ENCODE results near the gene KRT36.

KRT36 gene

GRCh38 chr17:41492351-41492750, 2.6 kb upstream of the KRT36 start:
- Histone ChIP-seq H3K9me3 (ENCODE audit: low read length) (no peaks in the 10 kb centered on the region), H3F3A (ENCODE audit: insufficient read depth, low read length) (no peaks in the 10 kb centered on the region), H4K20me1 (ENCODE audit: insufficient read depth, low read length) (no peaks in the 10 kb centered on the region), H3K27ac (ENCODE audit: low read depth, low read length, poor library complexity, severe bottlenecking) (no peak overlapping the region), H3K9ac (ENCODE audit: low read length) (no peak overlapping the region), H3K4me1 (ENCODE audit: insufficient read depth, low read length, severe bottlenecking) (no peaks in the 10 kb centered on the region), H3K27me3 (ENCODE audit: insufficient read depth, low read length) (peaks cover 9% of the 10 kb centered on the region; the same call in 1 of the 2 replicates), H3K9me2 (ENCODE audit: low read depth, low read length) (no peaks in the 10 kb centered on the region), H3K4me2 (ENCODE audit: low read length) (no peak overlapping the region), H3K79me2 (ENCODE audit: insufficient read depth, low read length) (no peaks in the 10 kb centered on the region), H3K4me3 (ENCODE audit: low read depth, low read length, poor library complexity, severe bottlenecking) (no peak overlapping the region), H3K36me3 (ENCODE audit: insufficient read depth, low read length) (no peaks in the 10 kb centered on the region), H2AFZ (ENCODE audit: low read length) (no peak overlapping the region)
- TF ChIP-seq CTCF (IDR thresholded peaks at IDR 0.05; ENCODE audit: low read length) (no peak), EZH2 (IDR thresholded peaks at IDR 0.05; ENCODE audit: borderline replicate concordance, low read length) (no peak)

GRCh38 chr17:41491476-41491875, 1.8 kb upstream of the KRT36 start:
- Histone ChIP-seq H3K27me3 (ENCODE audit: insufficient read depth, low read length) (peaks cover 9% of the 10 kb centered on the region; the same call in 1 of the 2 replicates), H3K9me2 (ENCODE audit: low read depth, low read length) (no peaks in the 10 kb centered on the region), H4K20me1 (ENCODE audit: insufficient read depth, low read length) (no peaks in the 10 kb centered on the region), H3K79me2 (ENCODE audit: insufficient read depth, low read length) (no peaks in the 10 kb centered on the region), H3K36me3 (ENCODE audit: insufficient read depth, low read length) (no peaks in the 10 kb centered on the region), H2AFZ (ENCODE audit: low read length) (no peak overlapping the region), H3F3A (ENCODE audit: insufficient read depth, low read length) (no peaks in the 10 kb centered on the region), H3K4me1 (ENCODE audit: insufficient read depth, low read length, severe bottlenecking) (no peaks in the 10 kb centered on the region), H3K27ac (ENCODE audit: low read depth, low read length, poor library complexity, severe bottlenecking) (no peak overlapping the region), H3K4me2 (ENCODE audit: low read length) (no peak overlapping the region), H3K4me3 (ENCODE audit: low read depth, low read length, poor library complexity, severe bottlenecking) (no peak overlapping the region), H3K9ac (ENCODE audit: low read length) (no peak overlapping the region), H3K9me3 (ENCODE audit: low read length) (no peaks in the 10 kb centered on the region)
- no peak for TF ChIP-seq EZH2 (IDR thresholded peaks at IDR 0.05; ENCODE audit: borderline replicate concordance, low read length)
- no peak for TF ChIP-seq CTCF (IDR thresholded peaks at IDR 0.05; ENCODE audit: low read length)

- no peak overlapping the region for H3K4me2 ChIP-seq (ENCODE audit: low read length)
- no peaks in the 10 kb centered on the region for H3K79me2 ChIP-seq (ENCODE audit: insufficient read depth, low read length)
- no peaks in the 10 kb centered on the region for H3K9me2 ChIP-seq (ENCODE audit: low read depth, low read length)
- no peaks in the 10 kb centered on the region for H3K4me1 ChIP-seq (ENCODE audit: insufficient read depth, low read length, severe bottlenecking)
- no peak overlapping the region for H2AFZ ChIP-seq (ENCODE audit: low read length)
- H3F3A ChIP-seq (ENCODE audit: insufficient read depth, low read length), result no peaks in the 10 kb centered on the region
- no peak overlapping the region for H3K9ac ChIP-seq (ENCODE audit: low read length)
- no peaks in the 10 kb centered on the region for H3K9me3 ChIP-seq (ENCODE audit: low read length)
- H3K27ac ChIP-seq (ENCODE audit: low read depth, low read length, poor library complexity, severe bottlenecking), result no peak overlapping the region
- H3K27me3 ChIP-seq (ENCODE audit: insufficient read depth, low read length), result peaks cover 9% of the 10 kb centered on the region; the same call in 1 of the 2 replicates
- no peak overlapping the region for H3K4me3 ChIP-seq (ENCODE audit: low read depth, low read length, poor library complexity, severe bottlenecking)
- no peaks in the 10 kb centered on the region for H4K20me1 ChIP-seq (ENCODE audit: insufficient read depth, low read length)
- no peaks in the 10 kb centered on the region for H3K36me3 ChIP-seq (ENCODE audit: insufficient read depth, low read length)
- TF ChIP-seq CTCF (IDR thresholded peaks at IDR 0.05; ENCODE audit: low read length), result no peak
- no peak for TF ChIP-seq EZH2 (IDR thresholded peaks at IDR 0.05; ENCODE audit: borderline replicate concordance, low read length)
These were observed 585 bp upstream of the KRT36 start for GRCh38 chr17:41490000-41490990.

All from OCI-LY1 (cell line).